ENCODE data around the gene PRRC2B.
"Not testable (repeated sequence)": the region's sequence is repeated elsewhere in the genome, so short reads cannot be mapped to it uniquely, and the experiment has no call there.

DNA sequence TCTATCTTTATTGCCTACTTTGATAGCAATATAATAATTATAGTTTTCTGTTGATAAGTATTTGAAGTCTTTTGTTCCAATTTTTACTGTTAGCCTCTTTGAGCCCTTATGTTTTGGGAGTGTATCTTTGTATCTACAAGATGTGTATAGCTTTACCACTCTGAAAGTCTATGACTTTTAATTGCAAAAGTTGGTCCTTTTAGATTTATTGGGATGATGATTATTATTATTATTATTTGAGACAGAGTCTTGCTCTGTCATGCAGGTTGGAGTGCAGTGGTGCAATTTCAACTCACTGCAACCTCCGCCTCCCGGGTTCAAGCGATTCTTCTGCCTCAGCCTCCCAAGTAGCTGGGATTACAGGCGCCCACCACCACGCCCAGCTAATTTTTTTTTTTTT, 78.2 kb downstream of the PRRC2B start:
- TF ChIP-seq TAF1, POLR2A, POLR2AphosphoS5, SPI1, POU2F2 (IDR thresholded peaks at IDR 0.05; ENCODE audit: low read depth, low read length): not testable (repeated sequence)

Data from GM12891 (cell line).